ENCODE results near the gene AASS.

The AASS gene

DNA sequence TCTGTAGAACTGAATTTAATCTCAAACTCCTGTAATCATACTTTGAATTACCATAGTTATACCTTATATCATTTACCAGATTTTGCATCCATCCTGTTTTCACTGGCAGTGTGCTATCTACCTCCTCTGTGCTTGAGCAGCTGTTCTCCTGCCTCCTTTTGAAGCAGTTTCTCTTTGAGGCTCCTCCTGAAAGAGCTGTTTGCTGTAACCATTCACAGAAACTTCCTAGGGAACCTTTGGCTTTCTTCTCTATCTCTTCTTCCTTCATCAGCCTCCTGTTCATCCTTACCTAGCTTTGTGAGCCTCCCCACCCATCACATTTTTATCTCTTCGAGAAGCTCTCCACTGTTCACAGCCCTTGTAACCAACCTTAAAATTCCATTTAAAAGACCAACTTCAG, 108.2 kb downstream of the AASS start:
- no peak for DNase-seq

DNA sequence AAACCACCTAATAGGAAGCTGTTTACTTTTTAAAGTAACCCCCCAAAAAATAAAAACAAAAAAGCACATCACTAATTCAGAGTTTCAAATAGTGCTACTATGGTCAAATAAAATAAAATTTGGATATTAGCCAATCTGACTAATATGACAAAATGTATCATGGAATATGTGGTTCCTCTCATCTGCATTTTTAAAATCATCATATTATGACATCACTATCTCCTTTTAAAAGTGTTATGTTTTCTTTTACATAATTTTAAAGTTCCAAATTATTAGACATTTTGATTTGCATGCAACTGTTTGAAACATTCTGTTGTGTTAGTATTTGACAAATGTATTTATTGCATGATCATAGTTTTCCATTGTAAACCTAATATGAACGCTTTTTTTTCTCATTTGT, 110.4 kb downstream of the AASS start:
- DNase-seq = no peak

DNA sequence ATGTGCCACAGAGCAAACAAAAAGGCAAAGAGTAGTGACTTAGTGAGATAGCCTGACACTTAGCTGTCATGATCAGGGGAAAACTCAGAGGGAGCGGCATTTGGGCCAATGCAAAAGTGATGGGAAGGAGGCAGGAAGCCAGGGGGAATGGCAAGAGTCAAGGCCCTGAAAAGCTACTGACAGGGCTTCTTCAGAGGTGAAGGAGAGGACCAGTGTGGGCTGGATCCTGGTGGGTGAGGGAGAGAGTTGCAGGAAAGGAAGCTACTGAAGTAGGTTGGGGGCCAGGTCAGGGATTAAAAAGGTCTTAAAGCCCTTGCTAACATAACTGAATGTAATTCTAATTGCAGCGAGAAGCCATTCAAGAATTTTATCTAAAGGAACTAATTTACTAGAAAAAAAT, 117.0 kb downstream of the AASS start:
- no peak for DNase-seq

All from stimulated activated CD4-positive, alpha-beta T cell treated with anti-CD3 and anti-CD28 coated beads, Interleukin-4, amount 100 ng/mL, for 1 hour (primary cell).